Right ventricle myocardium inferior (tissue), 1 donor: Measurements from ENCODE around the gene BCL2. TPM values are rescaled to one million over a fixed set of nuclear protein-coding genes. Genes with fewer than 3 reads are reported as not detected.
"Not testable (repeated sequence)": the region's sequence is repeated elsewhere in the genome, so short reads cannot be mapped to it uniquely, and the experiment has no call there.

Experiments
- ATAC-seq: fragments of 200-7000 bp; cut with Tn5 transposase; one replicate; pipeline ENCODE4 v1.9.1; 2020; ENCODE audit warnings: mild to moderate bottlenecking, moderate library complexity
- DNase-seq: peaks from one replicate; pipeline ENCODE4 v3.0.0; 2021; ENCODE audit errors: missing footprints
- intact Hi-C: fragments of 100-400 bp; cut with DNase I; formaldehyde crosslinking; loops from one replicate; pipeline ENCODE4 v1.11.0; 2022
- total RNA-seq: library from RNA; stranded (reverse); fragmentation: NEBNext Ultra II Directional; extraction: Animal tissue kit (Norgen Biotek cat#: 25700); gene quantifications from one replicate; pipeline ENCODE4 v1.2.1, GENCODE V29; 2021
- donor health status: DM: no; HTN: yes; CAD: no; lungs with severe emphysema.

The BCL2 gene
- total RNA-seq, 1 donor from 2014 or later, result 7.4 TPM

DNA sequence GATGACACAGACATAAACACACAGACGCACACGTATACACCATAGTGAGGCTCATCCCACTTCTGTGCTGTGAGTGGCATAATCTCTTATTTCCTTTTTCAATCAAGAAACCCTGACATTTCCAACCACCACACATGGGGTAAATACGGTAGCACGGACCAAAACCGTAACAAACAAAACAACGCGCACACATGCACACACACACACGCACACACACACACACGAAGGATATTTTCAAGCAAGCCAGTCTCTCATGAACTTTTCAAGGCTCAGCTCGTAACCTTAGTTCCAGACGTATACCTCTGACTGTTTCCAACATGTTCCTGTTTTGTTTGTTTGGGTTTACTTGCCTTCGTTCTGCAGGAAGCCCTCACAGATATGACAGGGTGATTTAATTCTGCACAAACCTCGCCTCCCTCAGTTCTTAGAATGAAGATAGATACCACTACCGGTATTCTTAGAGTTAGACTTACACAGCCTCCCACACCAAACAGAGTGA lies 119.8 kb downstream of the BCL2 start:
- ATAC-seq, result peak; percentile 19
- intact Hi-C loops, result loop anchor here (2.0 kb wide), 1 partner anchor 45 kb away; no protein-coding TSS in a partner anchor

GRCh38 chr18:63198868-63199742 lies 120.5 kb downstream of the BCL2 start:
- no peak for ATAC-seq
- DNase-seq, result no peak
- intact Hi-C loops, result no loop called here

More for the DNA sequence above, 119.8 kb downstream of the BCL2 start:
- DNase-seq, result no peak

DNA sequence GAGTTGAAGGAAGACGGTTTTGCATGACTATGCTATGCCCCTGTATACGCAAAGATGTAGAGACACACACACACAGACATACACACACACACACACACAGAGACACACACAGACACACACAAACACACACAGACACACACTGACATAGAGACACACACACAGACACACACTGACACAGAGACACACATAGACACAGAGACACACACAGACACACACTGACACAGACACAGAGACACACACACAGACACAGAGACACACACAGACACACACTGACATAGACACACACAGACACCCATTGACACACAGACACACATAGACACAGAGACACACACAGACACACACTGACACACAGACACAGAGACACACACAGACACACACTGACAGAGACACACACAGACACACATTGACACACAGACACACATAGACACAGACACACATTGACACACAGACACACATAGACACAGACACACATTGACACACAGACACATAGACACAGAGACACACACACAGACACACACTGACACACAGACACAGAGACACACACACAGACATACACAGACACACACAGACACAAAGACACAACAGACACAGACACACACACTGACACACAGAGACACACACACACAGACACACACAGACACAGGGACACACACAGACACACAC lies 121.3 kb downstream of the BCL2 start:
- DNase-seq, result no peak
- no peak for ATAC-seq
- intact Hi-C loops, result no loop called here

- peak; percentile 17 for ATAC-seq
- intact Hi-C loops, result no loop called here
- DNase-seq, result no peak
Observed at GRCh38 chr18:63197246-63197869, 122.2 kb downstream of the BCL2 start.

DNA sequence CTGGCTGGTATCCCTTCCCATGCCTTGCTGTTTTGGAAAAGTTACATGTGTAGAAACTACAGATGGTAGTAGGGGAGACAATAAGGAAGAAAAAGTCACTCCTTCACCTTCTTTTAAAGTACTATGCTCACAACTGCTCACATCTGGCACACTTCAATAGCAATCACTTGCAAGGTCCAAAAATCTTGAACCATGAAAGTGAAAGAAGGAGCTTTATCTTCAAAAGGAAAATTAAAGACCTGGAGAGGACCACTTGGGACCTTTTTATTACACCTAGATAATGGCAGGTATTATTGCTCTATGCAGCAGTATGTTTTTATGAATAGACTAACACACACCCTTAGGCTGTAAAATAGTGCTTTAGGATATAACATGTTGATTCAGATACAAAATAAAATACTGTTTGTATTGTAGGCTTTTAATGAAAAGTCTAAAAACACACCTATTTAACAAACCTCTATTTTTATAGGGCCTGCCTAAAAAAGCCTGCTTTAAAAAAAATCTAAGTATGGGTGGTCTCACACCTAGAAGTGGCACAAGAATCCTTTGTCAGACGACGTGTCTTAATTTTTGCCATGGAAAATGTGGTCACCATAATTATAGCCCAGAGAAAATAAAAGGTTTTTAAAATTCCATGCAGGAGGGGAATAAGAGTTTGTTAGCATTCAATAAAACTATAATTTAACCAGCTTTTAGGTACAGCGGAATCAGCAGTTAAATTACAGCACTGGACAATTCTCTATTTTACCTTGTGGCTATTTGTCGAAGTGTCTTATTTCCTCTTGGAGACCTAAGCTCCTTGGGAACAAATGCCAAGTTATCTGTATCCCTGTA lies 124.0 kb downstream of the BCL2 start:
- ATAC-seq, result no peak
- intact Hi-C loops, result no loop called here

DNA sequence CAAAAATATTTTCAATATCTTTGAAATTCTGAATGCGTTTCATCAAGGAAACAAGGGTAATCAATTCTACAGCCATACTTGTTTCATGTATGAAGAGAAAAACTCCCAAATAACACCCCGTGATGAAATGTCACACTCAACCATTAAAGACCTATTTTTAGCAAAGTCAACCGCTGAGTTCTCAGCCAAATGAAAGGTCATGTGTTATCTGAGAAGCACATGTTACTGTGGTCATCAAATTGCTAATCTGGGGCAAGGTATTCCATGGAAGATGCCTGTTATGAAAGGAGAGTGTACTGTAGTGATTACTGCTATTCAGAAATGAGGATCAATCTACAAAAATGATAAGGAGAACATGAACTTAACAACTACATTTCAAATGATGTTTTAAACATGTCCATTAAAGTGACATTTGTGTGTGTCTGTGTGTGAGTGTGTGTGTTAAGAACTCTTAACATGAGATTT lies 126.7 kb downstream of the BCL2 start:
- intact Hi-C loops, result no loop called here
- DNase-seq, result no peak
- peak; percentile 55 for ATAC-seq

More for the DNA sequence above, 124.0 kb downstream of the BCL2 start:
- DNase-seq, result no peak

GRCh38 chr18:63192126-63192884 lies 127.3 kb downstream of the BCL2 start:
- ATAC-seq, result no peak
- DNase-seq, result no peak
- intact Hi-C loops, result no loop called here

GRCh38 chr18:63191413-63191812 lies 128.2 kb downstream of the BCL2 start:
- no peak for ATAC-seq

GRCh38 chr18:63190838-63191237 lies 128.7 kb downstream of the BCL2 start:
- DNase-seq, intact Hi-C loops, ATAC-seq: not testable (repeated sequence)

More at GRCh38 chr18:63191413-63191812, 128.2 kb downstream of the BCL2 start:
- no peak for DNase-seq
- intact Hi-C loops, result no loop called here

- intact Hi-C loops, result no loop called here
- ATAC-seq, result no peak
Observed at GRCh38 chr18:63189817-63190216, 129.8 kb downstream of the BCL2 start.

DNA sequence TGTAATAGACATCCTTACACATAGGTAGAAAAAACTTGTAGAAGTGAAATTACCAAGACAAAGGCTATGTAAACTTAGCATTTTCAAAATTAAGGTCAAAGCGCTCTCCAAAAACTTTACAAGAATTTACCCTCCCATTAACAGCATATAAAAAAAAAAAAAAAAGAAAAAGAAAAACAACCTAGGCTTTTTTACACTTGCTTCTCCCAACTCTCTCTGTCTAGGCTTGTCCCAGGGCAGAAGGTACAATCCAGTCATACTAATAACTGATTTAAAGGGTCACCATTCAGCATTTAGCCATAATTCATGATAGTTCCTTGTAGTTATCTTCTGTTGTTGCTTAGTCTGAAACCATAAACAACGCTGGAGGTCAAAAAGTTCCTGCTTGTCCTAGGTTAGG lies 130.5 kb downstream of the BCL2 start:
- ATAC-seq, result no peak
- intact Hi-C loops, result no loop called here
- no peak for DNase-seq

More at GRCh38 chr18:63189817-63190216, 129.8 kb downstream of the BCL2 start:
- DNase-seq, result no peak

GRCh38 chr18:63187791-63188460 lies 131.6 kb downstream of the BCL2 start:
- ATAC-seq, result no peak
- intact Hi-C loops, result no loop called here

GRCh38 chr18:63187223-63187574 lies 132.4 kb downstream of the BCL2 start:
- ATAC-seq, result peak; percentile 70
- no peak for DNase-seq
- intact Hi-C loops, result no loop called here

More at GRCh38 chr18:63187791-63188460, 131.6 kb downstream of the BCL2 start:
- no peak for DNase-seq

- DNase-seq, result no peak
- ATAC-seq, result no peak
- intact Hi-C loops, result no loop called here
Observed at GRCh38 chr18:63186520-63187222, 132.9 kb downstream of the BCL2 start.

DNA sequence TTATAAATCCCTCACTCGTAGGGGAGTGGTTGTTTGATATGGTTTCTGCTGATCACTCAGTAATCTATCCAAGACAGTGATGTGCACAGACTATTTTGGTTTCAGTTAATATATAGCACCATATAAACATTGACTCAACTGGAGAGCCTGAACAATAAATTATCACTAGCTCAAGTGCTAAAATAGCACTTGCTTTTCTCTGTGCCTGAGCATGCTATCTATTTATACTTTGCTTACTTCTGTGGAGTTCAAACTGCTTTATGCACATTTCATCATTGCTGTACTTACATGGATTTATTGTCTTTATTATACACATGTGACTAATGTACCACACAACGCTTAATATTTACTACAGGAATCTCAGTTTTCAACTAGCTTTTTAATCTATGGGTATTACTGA lies 133.6 kb downstream of the BCL2 start:
- DNase-seq (no peak), ATAC-seq (no peak)
- intact Hi-C loops, result no loop called here

- no peak for DNase-seq
- ATAC-seq, result no peak
- intact Hi-C loops, result no loop called here
Observed at GRCh38 chr18:63183952-63184770, 135.4 kb downstream of the BCL2 start.
